Measurements from ENCODE around the gene WFS1.

WFS1 gene

DNA sequence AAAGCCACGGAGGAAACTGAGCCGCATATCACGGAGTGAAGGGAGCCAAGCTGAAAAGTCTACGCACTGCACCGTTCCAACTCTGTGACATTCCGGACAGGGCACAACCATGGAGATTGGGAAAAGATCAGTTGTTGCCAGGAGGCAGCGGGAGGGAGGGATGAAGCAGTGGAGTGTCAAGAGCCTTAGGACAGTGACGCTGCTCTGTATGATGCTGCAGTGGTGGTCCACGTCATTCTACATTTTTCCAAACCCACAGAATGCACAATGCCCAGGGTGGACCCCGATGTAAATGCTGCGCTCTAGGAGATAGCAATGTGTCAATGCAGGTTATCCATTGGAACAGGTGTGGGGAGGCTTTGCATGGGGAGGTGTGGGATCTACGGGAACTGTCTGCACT, 7.5 kb upstream of the WFS1 start:
- DNase-seq (ENCODE audit: low spot score): no peak

DNA sequence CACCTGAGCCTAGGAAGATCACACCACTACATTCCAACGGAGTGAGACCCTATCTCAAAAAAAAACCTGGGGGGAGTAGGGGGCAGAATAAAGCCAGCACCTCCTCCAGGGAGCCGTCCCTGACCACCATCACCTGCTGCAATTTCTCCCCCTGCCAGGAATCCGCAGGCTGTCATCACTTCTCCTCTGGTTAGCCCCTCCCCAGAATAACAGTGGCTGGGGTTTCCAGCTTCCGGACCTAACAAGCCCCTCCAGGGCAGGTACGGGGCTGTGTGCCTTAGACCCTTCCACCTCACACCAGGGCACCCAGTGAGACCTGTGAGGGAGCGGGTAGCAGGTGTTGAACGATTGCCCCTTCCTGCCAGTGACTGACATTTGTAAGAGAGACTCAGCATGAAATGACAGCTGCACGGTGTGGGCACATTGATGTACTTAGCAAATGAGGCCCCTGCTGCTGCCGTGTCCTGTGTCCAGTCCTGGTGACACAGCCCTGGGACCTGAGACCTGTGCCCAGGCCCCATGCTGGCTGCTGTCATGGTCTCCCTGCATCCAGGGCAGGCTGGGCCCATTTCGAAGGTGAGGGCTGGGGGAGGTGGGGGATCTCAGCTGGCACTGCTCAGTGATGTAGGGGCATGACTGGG, 6.7 kb upstream of the WFS1 start:
- no peak for DNase-seq (ENCODE audit: low spot score)

DNA sequence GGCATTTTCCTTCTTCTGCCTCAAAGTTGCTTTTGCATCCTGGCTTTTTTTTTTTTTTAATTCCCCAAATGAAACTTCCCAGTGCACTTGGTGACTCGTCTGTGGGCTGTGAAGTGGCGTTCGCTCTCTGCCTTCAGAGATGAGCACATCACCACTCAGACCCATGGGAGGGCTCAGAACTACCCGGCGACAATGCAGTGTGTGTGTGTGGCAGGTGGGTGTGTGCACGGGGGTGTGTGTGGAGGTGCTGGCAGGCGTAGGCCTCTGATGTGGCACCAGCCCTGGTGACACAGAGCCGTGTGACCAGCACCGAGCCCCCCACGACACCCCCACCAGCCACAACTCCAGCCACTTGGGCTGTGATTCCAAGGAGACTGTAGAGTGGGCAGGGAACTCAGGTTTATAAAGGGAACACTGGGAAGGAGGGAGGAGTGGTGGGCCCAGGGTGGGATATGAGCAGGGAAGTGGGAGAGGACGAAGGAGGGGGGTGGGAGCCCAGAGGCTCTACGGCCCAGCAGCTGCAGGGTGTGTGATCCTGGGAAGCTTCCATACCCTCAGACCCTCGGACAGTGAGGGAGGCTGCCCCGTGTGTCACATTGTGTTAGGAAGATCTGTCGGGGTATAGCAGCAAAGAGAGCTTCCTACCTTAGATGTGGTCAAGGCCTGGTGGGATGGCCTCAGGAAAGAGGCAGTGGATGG, 6.0 kb upstream of the WFS1 start:
- no peak for DNase-seq (ENCODE audit: low spot score)

DNA sequence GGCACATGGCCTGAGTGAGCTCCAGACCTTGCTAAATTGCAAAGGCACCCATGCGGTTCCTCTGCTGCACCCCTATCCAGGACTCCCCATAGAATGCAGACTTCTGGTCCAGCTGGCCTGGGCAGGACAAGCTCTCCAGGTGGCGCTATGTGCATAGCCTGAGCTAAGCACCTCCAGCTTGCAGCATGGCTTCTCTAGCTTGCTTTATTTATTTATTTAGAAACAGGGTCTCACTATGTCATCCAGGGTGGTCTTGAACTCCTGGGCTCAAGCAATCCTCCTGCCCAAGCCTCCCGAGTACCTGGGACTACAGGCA, 5.5 kb upstream of the WFS1 start:
- no peak for DNase-seq (ENCODE audit: low spot score)

DNA sequence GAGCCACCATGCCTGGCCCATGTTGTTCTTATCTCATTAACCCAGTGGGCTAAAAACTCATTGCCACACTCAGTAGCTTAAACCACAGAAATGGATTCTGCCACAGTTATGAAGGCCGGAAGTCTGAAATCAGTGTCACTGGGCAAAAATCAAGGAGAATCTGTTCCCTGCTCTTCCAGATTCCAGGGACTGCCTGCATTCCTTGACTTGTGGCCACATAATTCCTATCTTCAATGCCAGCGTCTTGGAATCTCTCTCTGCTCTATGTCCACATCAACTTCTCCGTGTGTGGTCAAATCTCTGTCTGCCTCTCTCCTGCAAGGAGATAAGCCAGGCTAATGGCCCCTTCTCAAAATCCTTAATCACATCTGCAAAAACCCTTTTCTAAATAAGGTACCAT, 4.1 kb upstream of the WFS1 start:
- no peak for DNase-seq (ENCODE audit: low spot score)

DNA sequence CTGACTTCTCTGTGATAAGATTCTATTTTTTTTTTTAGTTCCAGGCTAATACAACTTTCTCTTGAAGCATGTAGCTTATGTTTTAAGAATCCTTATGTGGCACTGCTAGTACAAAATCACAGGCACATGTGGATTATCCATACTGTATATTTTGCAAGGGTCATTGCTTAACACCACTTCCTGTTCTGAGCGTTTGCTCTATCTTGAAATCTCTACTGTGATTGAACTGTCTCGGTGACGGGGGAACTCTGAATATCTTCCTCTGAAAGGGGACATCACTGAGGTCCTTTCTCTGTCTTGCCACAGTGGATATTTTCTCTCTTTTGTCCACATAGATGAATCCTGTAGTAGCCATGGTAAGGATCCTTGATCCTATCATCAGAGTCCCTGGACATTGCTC, 2.1 kb upstream of the WFS1 start:
- DNase-seq (ENCODE audit: low spot score): no peak

DNA sequence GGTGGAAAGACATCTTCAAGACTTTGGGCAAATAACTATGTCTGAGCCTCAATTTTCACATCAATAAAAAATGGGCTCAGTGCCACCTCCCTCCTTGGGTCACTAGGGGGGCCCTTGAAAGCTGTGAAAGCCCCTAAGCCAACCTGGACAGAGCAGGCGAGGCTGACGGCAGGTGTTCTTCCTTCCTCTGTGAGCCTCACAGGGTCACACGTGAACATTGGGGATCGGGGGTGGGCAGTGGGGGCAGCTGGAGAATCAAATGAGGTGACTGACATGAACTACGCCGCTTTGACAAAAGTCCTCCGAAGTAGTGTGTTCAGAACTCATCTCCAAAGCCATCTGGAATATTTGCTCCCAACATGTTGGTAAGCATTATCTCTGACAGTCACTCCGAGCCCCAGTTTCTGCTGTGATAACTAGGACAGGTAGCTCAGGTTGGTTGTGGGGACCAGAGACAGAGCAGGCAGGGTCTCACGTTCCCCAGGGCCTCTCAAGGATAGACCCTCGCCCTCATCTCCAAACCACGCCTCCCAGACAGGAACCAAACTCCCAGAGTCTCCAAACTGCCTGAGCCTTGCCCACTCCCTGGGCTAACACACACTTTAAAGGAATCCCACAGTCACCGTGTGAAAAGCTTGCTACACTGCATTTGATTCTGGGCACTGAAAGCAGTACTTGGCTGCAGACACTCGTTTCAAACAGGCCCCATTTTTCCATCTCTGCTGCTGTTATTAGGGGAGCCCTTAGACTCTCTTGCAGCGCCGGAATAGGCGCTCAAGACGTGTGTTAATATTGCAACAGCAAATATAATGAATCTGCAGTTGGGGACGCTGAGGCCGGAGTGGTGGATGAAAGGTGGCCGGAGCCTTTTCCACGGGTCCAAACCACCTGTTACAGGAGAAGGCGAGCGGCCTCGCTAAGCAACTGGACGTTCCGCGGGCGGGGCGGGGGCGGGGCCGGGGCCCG, 717 bp upstream of the WFS1 start:
- DNase-seq (ENCODE audit: low spot score): no peak

DNA sequence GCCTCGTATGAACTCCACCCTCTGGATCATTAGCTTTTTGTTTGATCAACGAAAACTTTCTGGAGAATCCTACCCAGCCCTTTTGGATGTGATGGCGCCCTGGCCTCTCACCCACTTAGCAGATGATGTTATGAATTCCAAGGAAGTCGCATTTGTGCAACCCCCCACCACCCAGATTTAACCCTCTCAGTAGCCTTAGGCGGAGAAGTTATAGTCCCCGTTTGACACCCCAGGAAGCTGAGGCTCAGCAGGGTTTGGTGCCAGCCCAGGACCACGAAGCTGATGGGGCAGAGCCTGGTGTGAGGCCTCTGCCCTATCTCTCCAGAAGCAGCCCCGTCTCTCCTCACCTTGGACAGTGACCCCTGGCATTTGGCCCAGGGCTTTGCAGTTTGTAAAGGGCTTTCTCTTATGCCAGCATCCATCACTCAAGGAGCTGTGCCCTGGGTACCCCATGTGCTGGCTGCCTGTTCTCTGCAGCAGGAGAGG, 1.0 kb downstream of the WFS1 start:
- no peak for DNase-seq (ENCODE audit: low spot score)

DNA sequence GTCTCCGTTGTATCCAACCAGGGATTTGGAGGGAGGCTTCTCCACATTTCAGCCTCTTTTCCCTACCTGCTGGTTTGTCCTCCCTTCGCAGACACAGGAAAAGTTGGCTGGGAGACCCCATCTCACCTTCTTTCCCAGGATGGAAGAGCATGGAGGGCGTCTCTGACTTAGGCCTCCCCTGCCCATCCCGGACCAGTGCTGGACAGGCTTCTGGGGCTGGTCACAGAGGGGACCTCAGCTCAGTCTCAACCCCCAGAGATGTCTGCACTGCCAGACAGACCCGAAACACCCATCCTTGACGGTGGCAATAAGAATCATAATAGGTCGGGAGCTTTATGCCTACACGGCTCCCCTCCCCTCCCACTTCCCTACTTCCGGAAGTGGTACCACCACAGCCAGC, 1.6 kb downstream of the WFS1 start:
- no peak for DNase-seq (ENCODE audit: low spot score)

DNA sequence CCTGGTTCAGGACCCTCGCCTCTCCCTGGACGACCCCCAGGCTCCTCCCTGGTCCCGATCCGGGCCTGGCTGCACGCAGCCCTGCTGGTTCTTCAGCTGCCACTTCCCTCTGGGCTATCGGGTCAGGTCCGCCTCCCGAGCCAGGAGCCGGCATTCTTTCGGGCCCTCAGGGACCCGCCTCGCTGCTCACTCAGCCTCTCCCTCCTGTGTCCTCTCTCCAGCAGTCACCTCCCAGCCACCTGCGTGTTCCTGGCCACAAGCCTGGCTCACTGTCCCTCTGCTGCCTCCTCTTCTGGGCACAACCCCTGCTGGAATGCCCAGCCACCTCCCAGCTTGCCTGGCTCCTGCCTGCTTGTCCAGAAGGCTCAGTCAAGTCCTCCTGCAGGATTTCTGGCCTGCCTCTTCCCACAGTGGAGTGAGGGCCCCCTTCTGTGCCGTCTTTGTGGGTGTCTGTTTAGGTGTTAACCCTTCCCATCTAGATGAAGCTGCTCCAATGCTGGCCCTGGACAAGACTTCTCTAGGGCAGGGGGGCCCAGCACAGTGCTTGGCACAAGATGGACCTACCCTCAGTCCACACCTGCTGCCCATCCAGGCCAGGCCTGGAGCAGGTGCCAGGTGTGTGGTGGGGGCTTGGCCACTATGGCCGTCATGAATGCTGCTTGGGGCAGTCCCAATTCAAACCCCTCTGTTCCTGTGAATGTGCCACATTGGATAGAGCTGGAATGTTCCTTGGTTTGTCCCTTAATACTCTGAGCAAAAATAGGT, 2.2 kb downstream of the WFS1 start:
- no peak for DNase-seq (ENCODE audit: low spot score)

DNA sequence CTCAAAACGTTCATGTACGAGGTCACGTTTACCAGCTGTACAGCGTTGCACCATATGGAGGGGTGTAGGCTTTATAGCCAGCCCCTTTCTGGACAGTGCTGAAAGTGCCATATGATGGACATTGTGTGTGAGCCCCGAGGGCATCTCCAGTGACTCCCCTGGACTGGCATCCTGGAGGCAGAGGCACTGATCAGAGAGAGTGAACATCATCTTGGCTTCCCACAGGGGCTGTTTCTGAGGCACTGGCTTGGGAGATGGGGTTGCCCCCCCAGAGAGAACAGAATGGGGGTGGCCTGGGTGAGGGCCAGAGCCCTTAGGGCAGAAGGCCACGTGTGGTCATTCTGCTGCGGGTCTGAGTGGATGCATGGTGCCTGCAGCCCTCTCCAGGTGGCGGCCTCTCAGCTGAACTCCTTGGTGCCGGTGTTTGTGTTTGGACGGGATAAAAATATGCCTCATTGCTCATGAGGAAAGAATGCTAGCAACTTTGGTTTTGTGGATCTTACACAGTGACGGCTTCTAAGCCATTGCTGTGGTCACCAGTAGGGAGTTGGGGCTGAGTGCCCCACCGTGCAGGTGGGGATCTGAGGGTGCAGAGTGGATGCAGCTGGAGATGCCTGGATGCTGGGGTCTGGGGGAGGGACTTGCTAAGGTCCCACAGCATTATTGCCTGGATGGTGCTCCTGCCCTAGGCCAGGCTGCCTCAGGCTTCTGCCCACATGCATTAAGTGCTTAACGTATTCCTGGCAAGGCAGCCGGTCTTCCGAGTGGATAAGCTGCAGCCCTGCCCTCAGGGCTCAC, 3.4 kb downstream of the WFS1 start:
- DNase-seq (ENCODE audit: low spot score): no peak

DNA sequence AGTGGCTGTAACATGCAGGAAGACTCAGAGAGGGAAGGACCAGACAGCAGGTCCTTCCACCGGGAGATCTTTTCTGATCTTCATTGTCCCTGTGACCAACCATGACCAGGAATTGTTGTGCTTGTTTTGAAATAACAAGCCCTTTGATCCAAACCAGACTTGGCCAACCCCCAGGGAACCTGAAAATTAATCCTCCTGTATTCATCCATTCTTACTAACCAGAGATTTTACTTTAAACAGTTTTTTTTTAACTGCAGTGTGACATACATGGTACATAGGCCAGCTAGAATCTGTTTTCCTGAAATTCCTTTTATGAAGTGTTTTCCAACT, 4.0 kb downstream of the WFS1 start:
- no peak for DNase-seq (ENCODE audit: low spot score)

DNA sequence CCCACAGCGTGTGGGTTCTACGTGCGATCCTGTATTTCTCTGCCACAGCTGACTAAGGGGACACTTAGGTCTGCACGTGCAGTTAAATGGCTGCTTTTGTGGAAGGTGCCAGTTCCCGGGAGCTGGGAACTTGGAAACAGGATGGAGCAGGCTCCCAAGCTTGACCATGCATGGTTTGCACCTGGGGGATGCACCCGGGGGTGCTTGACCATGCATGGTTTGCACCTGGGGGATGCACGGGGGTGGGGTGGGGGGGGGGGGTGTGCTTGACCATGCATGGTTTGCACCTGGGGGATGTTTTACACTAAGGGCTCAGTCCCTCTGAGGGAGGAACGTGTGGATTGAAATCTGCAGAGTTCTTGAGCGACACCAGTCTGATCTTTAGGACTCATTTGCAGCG, 5.7 kb downstream of the WFS1 start:
- no peak for DNase-seq (ENCODE audit: low spot score)

DNA sequence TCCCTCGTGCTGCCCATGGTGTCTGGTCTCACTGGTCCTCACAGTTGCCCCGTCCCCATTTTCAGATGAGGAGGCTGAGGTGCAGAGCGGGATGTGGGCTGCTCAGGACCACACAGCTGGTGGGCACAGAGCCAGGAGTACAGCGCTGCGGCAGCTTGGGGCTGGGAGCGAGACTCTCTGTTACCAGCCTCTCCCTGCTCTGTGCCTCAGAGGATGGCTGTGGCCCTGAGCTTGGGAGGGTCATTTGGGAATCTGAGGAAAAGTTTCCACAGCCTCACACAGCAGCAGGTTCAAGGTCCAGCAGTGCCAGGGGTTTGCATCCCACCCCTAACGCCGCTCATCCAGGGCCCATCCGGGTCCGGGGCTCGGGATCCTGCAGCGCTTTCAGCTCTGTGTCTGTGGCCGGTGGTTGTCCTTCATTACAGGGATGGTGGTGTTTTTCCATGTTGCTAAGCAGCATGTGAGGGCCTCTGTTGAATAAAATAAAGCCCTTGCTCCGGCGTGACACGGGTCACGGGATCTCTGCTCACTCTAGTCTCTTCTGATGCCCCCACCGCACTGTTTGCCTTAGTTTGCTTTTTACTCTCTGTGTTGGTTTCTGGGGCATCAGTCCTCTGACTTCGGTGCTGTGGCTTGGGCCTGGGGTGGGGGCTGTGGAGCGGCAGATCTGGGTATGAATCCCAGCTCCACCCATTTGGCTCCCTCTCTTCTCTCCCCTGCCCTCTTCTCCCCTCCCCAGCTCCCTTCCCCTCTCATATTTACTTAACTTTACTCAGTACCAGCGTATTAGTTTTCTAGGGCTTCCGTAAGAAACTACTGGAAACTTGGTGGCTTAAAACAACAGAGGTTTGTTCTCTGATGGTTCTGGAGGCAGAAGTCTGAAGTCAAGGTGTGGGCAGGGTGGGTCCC, 6.5 kb downstream of the WFS1 start:
- no peak for DNase-seq (ENCODE audit: low spot score)

DNA sequence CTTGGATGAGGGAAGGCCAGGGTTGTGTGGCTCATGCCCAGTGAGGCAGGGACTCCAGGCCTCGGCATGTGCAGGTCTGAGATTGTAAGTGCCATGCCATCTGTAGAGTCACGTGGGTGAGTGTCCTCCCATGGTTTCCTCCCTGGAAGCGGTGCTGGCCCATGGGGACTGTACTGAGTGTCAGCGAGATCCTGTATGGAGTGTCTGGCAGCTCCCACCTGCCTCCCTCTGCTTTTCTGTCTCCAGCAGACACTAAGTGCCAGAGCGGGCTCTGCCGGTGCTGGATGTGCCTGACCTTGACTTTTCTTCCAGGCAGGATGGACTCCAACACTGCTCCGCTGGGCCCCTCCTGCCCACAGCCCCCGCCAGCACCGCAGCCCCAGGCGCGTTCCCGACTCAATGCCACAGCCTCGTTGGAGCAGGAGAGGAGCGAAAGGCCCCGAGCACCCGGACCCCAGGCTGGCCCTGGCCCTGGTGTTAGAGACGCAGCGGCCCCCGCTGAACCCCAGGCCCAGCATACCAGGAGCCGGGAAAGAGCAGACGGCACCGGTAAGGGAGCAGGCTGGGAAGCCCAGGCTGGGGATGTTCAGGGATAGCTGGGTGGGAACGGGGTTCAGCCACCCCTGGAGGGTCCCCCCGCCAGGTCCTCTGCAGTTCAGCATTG, 7.6 kb downstream of the WFS1 start:
- DNase-seq (ENCODE audit: low spot score): no peak

DNA sequence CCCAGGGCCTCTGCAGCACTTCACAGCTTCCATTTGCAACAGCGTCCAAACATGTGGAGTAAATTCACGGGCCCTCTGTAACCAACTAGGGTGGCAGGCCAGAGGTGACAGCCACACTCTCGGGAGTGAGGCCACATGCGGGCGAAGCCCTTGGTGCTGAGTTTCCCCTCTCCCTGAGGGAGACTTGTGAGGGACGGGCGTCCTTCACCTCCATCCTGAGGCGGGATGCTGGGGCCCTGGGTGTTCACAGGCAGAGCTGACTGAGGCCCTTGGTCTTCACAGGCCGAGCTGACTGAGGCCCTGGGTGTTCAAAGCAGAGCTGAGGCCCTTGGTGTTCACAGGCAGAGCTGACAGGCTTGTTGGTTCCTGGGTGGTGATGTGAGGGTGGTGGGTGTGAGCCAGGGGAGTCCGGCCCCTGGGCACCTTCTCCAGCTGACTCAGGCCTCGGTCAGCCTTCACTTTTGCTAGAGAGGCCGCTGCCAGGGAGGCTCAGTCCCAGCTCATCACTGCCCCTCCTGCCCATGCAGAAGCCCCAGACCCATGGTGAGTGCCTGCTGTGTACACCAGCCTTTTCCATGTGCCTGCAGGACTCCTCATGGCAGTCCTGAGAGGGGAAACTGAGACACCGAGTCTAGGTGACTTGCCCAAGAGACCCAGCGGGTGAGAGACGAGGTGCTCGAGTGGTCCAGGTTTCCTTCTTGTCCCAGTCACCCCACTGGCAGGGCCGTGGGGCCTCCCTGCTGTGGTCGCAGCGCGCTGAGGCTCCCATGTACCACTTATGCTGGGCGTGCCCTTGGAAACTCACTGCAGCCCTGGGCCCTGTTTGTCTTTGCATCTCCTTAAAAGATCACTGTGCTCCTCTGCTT, 8.5 kb downstream of the WFS1 start:
- no peak for DNase-seq (ENCODE audit: low spot score)

DNA sequence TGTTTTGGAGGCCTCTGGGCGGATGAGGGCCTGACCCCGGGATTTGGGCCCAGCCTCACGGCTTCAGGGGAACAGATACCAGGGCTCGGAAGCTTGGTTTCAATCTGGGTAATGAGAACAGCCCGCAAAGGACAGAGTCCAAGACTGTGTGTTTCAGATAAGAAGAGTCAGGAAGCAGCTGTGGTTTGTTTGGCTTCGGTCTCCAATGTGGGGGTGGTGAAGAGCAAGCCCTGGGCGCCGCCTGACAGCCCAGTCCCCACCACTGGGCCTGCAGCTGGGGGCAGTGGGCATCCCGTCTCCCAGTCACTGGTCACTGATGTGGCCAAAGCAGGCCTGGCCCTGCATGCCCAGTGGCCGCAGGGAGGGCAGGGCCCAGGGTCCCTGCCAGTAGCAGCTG, 9.1 kb downstream of the WFS1 start:
- no peak for DNase-seq (ENCODE audit: low spot score)

DNA sequence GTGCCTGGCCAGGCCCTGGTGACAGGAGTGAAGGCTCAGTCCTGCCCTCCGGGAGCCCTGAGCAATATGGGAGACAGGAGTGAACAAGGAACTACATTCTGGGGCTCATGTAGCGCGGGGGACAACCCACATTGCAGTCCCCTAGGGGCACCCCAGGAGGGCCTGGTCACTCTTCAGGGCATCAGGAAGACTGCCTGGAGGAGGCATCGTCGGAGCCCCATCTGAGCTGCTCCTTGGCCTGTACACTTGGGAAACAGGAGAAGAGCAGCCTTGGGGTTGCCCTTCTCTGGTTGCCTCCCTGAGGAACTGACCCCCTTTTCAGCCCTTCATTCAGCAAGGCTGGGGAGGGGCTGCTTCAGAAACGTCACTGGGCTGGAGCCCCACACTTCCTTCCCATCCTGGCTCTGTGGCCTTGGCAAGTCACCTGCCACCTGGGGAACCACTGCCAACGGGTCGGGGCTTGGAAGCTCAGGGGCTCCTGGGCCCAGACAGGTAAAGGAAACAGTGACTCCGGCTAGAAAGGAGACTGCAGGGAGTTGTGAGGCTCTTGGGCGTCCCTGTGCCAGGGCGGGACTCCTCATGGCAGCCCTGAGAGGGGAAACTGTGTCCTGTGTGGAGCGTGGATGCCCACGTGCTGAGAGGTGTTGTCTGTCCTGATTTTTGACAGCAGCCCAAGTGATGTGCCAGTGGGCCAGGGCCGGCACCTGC, 10.1 kb downstream of the WFS1 start:
- DNase-seq (ENCODE audit: low spot score): no peak

Data from CD4-positive, alpha-beta T cell treated with Interleukin-15 for 4 hours (primary cell).